SK-N-SH treated with all-trans-retinoic acid at 6 μM for 48 hours (cell line): ENCODE data around the gene RHNO1.

Experiments used
- GLIS3 ChIP-seq: fragments of 250-450 bp; sonication (Bioruptor Pico); IDR thresholded peaks from 2 replicates; pipeline ENCODE4 v1.5.0; 2020; ENCODE audit warnings: mild to moderate bottlenecking, moderate library complexity
- RARB ChIP-seq: fragments of 250-450 bp; sonication (Bioruptor Pico); IDR thresholded peaks from 2 replicates; pipeline ENCODE4 v1.8.0; 2021; ENCODE audit warnings: mild to moderate bottlenecking, moderate library complexity
- TOX ChIP-seq: fragments of 250-450 bp; sonication (Bioruptor Pico); IDR thresholded peaks from 2 replicates; pipeline ENCODE4 v1.8.0; 2021; ENCODE audit warnings: mild to moderate bottlenecking, moderate library complexity, borderline replicate concordance
- ZFP30 ChIP-seq: fragments of 450-650 bp; formaldehyde crosslinking; IDR thresholded peaks from 2 replicates; pipeline ENCODE4 v1.5.0; 2022; ENCODE audit warnings: mild to moderate bottlenecking, moderate library complexity
- ZNF565 ChIP-seq: fragments of 450-650 bp; formaldehyde crosslinking; conservative IDR thresholded peaks from 2 replicates; pipeline ENCODE4 v1.5.0; 2020; ENCODE audit warnings: low read depth, mild to moderate bottlenecking, moderate library complexity
- TF ChIP-seq, protein P1 (sequence below): fragments of 250-450 bp; sonication (Bioruptor Pico); IDR thresholded peaks from 2 replicates; pipeline ENCODE4 v1.5.0; 2020; ENCODE audit warnings: mild to moderate bottlenecking, moderate library complexity
- TF ChIP-seq, protein P2 (sequence below): fragments of 250-450 bp; sonication (Bioruptor Pico); IDR thresholded peaks from 2 replicates; pipeline ENCODE4 v1.8.0; 2020; ENCODE audit warnings: mild to moderate bottlenecking, moderate library complexity, borderline replicate concordance
- TF ChIP-seq, protein P3 (sequence below): fragments of 250-450 bp; sonication (Bioruptor Pico); IDR thresholded peaks from 2 replicates; pipeline ENCODE4 v1.5.1; 2020; ENCODE audit warnings: low read depth, mild to moderate bottlenecking, moderate library complexity

DNA sequence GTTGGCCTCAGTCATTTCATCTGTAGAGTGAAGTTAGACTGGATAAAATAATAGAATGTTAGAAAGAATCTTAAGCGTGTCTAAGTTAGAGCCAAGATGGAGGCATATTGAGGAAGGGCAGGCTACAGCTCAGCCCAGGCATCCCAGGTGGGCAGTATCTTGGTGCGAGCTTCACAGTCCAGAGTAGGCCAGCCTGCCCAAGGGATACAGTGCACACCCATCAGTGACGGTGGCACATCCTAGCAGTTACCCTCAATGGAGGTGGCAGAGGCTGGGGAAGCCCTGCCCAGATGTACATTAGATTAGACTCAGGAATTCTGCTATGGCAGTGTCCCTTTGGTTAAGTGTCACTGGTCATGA lies 35.2 kb downstream of the RHNO1 start:
- TF ChIP-seq, protein P1, sequence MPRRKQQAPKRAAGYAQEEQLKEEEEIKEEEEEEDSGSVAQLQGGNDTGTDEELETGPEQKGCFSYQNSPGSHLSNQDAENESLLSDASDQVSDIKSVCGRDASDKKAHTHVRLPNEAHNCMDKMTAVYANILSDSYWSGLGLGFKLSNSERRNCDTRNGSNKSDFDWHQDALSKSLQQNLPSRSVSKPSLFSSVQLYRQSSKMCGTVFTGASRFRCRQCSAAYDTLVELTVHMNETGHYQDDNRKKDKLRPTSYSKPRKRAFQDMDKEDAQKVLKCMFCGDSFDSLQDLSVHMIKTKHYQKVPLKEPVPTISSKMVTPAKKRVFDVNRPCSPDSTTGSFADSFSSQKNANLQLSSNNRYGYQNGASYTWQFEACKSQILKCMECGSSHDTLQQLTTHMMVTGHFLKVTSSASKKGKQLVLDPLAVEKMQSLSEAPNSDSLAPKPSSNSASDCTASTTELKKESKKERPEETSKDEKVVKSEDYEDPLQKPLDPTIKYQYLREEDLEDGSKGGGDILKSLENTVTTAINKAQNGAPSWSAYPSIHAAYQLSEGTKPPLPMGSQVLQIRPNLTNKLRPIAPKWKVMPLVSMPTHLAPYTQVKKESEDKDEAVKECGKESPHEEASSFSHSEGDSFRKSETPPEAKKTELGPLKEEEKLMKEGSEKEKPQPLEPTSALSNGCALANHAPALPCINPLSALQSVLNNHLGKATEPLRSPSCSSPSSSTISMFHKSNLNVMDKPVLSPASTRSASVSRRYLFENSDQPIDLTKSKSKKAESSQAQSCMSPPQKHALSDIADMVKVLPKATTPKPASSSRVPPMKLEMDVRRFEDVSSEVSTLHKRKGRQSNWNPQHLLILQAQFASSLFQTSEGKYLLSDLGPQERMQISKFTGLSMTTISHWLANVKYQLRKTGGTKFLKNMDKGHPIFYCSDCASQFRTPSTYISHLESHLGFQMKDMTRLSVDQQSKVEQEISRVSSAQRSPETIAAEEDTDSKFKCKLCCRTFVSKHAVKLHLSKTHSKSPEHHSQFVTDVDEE (CRISPR knock-in tag): no peak
- TF ChIP-seq ZNF565 (CRISPR knock-in tag) (no peak), ZFP30 (CRISPR knock-in tag) (no peak), TOX (CRISPR knock-in tag) (no peak), GLIS3 (no peak), RARB (no peak)
- TF ChIP-seq, protein P2, sequence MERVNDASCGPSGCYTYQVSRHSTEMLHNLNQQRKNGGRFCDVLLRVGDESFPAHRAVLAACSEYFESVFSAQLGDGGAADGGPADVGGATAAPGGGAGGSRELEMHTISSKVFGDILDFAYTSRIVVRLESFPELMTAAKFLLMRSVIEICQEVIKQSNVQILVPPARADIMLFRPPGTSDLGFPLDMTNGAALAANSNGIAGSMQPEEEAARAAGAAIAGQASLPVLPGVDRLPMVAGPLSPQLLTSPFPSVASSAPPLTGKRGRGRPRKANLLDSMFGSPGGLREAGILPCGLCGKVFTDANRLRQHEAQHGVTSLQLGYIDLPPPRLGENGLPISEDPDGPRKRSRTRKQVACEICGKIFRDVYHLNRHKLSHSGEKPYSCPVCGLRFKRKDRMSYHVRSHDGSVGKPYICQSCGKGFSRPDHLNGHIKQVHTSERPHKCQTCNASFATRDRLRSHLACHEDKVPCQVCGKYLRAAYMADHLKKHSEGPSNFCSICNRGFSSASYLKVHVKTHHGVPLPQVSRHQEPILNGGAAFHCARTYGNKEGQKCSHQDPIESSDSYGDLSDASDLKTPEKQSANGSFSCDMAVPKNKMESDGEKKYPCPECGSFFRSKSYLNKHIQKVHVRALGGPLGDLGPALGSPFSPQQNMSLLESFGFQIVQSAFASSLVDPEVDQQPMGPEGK: no peak
- TF ChIP-seq, protein P3, sequence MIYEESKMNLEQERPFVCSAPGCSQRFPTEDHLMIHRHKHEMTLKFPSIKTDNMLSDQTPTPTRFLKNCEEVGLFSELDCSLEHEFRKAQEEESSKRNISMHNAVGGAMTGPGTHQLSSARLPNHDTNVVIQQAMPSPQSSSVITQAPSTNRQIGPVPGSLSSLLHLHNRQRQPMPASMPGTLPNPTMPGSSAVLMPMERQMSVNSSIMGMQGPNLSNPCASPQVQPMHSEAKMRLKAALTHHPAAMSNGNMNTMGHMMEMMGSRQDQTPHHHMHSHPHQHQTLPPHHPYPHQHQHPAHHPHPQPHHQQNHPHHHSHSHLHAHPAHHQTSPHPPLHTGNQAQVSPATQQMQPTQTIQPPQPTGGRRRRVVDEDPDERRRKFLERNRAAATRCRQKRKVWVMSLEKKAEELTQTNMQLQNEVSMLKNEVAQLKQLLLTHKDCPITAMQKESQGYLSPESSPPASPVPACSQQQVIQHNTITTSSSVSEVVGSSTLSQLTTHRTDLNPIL (CRISPR knock-in tag): no peak
